GM04504 (cell line): ENCODE data around the gene CHN2.
A peak's percentile ranks its signal among the peaks of the same experiment; 100 is the strongest.

ENCODE experiments used
- DNase-seq: peaks from one replicate; pipeline ENCODE4 v3.0.0-alpha.2; 2012; ENCODE audit warnings: low read depth

Gene CHN2

GRCh38 chr7:29285444-29285793 is 90.8 kb downstream of the CHN2 start:
- DNase-seq, result peak; percentile 50

- DNase-seq, result no peak
Measured at GRCh38 chr7:29285861-29286260, 91.3 kb downstream of the CHN2 start.

- peak; percentile 25 for DNase-seq
Measured at GRCh38 chr7:29287366-29287765, 92.8 kb downstream of the CHN2 start.

GRCh38 chr7:29288181-29289091 is 93.9 kb downstream of the CHN2 start:
- DNase-seq, result no peak

DNA sequence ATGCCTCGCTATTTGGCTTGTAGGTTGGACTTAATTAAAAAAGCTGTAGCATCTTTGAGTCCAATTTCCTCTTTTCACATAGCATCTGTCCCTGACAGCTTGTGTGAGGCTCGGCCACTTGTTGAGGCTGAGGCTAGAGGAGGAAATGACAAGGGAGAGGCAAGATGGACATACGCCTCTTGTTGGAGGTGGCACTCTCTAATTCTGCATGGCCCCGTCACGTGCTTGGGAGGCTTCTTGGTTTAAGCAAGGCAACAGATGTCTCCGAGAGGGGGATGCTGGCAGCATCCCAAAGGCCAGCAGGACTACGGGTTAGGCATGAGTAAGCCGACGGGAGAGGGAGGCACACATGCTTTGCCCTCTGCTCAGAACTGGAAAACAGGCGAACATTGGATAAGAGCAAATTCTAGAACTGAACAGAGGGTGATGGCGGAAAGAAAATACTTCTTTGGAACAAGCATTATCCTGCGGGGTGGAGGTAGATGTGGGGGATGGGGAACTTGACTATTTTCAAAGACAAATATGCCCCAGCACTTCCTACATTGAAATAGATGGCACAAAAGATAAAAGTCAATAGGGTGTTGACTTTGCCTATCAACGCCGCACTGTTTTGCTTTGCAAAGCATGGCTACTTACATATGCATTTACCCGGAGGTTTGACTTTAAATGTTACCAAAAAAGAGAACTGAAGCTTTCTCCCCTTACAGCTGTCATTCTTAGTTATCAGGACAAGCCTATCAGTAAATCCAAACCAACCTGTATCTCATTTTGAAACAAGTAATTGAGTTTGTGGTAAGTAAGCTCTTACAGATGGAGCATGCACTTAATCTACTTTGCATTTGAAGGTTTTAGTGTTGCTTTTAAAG is 94.8 kb downstream of the CHN2 start:
- no peak for DNase-seq

DNA sequence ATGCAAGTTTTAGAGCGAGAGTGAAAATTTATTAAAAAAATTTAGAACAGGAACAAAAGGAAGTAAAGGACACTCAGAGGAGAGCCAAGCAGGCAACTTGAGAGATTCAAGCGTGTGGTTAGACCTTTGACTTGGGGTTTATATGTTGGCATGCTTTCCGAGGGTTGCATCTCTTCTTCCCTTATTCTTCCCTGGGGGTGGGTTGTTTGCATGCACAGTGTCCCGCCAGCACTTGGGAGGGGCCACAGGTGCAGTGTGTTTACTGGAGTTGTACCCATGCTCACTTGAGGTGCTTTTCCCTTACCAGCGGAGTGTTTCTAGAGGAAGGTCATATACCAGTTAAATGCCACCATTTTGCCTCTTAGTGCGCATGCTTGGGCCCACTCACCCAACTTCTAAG is 96.3 kb downstream of the CHN2 start:
- DNase-seq, result no peak

DNA sequence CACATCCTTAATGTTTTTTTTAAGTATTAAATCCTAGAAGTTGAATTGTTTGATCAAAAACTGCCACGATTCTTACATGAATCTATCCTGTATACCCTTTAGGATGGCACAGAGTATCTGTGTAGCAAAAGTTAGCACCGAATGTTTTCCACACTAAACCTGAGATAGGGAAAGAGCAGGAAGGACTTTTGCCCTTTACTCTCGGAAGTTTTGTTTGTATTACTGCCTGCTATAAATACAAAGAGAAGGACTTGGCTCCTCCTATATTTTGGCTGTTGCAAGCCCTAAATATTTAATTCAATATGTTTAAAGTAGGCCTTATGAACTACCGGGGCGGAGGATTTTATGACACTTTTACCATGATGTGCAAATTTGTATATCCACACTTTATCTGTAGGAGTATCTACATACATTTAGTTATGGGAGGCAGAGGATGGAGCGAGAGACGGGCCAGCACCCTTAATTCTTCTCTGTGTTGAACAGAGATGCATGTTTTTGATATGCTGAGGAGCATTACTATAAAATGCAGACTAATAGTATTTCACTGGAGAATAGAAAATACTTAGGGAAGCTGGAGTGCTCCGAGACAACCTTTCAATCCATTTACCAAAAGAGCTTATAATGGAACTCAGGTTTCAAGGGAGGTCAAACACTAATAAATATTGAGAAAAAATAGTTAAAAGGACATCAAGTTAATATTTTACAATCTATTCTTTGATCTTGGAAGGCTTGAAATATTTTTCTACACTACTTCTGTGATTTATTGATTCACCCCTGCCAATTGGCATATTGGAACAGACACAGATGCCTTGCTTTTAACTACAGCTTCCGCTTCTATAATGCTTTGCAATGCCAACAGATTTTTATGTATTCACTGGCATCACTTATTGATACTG is 97.4 kb downstream of the CHN2 start:
- no peak for DNase-seq

DNA sequence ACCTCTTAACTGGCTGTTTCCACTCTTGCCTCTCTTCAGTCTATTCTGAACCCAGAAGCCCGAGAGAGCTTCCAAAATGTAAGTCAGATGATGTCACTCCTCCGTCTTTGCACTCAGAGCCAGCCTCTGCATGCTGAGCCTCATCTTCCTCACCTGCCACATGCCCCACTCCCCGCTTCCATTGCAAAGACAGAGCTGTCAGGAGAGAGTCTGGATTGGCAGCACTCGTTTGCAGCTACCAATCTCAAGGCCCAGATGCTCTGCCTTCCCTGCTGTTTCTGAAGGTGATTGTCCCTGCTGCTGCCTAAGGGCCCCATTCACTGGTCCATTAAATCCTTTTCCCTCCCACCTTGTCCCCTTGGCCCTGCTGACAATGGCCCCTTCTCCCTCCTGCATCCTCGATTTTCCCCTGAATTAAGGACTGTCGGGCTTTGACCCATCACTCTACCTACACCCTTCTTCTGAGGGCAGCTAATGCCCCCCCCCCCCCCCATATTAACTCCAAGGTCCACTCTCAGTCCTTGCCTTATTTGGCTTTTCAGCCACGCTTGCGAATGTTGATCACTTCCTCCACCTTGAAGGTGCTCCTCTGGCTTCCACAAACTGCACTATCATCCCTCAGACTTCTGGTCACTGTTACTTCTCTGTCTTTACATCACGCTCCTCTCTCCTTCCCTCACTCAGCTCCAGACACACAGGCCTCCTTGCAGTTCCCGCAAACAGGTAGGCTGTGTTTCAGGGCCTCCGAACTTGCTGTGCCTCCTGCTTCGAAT is 98.5 kb downstream of the CHN2 start:
- no peak for DNase-seq

GRCh38 chr7:29296421-29296820 is 101.8 kb downstream of the CHN2 start:
- no peak for DNase-seq

GRCh38 chr7:29297194-29297890 is 102.8 kb downstream of the CHN2 start:
- DNase-seq, result no peak

DNA sequence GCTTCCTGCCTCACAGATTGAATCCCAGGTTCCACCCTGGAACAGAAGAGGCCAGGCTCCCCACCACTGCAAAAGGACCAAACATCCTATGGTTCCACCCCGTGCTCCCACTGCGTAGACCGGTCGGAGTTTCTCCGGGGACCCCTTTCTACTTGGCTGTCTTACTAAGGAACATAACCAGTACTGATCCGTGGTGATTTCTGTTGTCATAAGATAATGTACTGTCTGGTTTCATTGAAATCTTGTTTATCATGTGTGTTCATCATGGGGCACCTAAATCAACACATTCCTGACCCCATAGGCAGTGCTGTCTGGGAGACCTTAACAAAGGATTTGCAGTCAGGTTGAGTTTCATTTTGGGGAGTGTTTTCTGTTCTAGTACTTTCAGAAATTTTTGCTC is 104.5 kb downstream of the CHN2 start:
- DNase-seq, result no peak

GRCh38 chr7:29300026-29300480 is 105.5 kb downstream of the CHN2 start:
- no peak for DNase-seq

DNA sequence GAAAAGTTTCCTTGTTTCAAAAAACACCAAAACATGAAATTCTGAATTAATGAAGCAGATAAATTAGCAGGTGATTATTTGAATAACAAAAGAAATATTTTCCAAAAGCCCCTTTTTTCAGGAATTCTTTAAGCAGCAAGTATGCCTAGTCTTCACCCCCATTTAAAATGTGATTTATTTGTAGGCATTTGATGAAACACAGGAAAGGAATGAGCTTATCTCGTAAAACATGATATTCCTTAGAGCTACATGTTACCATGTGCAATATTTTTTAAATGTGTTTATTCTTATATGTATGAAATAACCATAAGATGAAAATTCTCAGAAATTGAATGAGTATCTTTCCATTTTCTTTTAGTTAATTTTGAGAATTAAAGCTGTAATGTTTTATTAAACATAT is 106.1 kb downstream of the CHN2 start:
- no peak for DNase-seq

DNA sequence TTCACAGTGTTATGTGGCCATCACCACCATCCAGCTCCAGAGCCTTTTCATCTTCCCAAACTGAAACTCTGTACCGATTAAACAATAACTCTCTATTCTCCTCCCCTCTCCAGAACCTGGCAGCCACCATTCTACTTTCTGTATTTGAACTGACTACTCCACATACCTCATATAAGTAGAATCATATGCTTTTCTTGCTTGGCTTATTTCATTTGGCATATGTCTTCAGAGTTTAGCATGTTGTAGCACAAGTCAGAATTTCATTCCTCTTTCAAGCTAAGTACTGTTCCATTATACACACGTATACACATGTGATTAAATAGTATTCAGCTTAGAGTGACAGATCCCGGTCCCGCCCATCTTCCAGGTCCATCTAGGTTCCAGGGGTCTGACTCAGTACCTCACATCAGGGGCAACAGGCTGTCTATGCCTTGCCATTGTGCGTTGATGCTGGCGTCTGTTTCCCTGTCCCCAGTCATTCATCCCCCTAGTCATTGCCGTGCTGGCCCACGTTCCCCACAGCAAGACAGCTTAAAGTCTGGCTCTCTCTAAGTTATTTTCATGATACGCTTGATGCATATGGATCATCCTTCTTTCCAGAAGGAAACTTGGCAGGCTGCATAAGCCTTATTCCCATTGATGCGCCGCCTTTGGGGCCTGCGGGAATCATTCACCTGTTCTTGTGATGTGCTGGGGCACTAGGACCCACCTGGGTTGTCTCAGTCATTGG is 108.3 kb downstream of the CHN2 start:
- no peak for DNase-seq

DNA sequence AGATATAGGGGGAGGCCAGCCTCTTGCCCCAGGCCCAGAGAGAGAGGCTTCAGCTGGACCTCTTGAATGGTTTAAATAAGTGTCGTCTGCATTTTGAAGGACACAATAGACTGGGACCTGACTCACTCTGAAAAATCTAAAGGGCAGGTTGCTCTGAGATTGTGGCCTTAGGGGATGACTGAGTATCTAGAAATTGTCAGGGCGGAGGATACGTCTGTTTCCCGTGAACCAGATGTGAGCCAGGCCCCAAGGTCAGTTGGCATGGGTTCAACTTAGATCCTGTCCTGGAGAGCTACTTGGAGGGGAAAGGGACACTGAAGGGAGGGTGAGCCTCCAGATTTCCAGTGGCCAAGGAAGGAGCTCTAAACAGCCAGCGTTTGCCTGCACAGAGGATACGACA is 110.2 kb downstream of the CHN2 start:
- DNase-seq, result no peak

GRCh38 chr7:29306319-29306991 is 111.9 kb downstream of the CHN2 start:
- no peak for DNase-seq

DNA sequence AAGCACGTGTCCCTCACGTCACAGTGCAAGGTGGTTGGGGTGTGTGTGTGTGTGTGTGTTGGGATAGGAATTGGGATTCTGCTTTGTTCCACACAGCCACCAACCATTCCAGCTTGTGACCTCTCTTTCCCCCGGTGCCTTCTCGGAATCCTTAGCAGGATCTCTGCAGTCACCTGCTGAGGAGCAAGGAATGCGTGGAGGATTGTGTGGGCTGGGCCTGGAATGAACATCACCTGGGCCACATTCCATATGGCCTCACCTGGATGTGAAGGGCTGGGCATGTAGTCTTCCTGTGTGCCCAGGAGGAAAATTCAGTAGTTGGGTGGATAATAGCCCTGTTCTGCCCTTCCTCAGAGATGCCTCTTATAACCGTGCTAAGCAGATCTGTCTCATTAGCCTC is 113.8 kb downstream of the CHN2 start:
- no peak for DNase-seq

DNA sequence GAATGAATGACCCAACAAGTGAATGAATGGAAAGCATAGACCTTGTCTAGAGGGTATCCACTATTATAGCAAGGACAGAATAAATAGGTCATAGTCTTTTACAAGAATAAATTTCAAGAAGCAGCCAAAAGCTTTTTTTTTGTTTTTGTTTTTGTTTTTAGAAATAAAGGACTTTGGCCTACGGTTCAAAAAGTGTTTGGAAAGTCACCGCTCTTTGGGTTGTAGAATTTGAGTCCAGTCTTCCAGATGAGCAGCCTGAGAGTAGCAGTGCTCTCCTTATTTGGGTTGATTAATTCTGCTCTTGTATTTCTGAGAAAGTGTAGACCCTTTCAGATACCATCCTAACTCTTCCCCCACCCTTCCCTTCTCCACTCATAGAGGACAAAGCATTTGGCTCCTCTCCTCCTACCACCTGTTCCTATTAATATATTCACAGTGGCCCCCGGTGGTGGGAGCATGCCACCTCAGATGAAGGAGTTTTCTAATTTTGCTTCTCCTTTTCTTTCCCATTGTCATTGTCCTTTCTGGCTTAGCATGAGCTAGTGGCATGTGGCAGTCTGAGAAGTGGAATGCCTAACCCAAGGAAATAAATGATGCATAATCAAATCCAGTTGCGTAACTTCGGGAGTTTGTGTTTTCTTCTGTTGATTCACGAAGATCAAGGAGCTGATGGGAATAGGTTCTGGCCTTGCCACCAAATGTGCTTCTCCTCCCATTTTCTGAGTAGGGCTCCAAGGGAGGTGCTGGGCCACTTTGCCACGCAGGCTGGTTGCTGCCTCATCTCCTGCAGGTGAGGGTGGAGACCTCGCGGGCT is 114.7 kb downstream of the CHN2 start:
- no peak for DNase-seq

GRCh38 chr7:29310625-29311024 is 116.0 kb downstream of the CHN2 start:
- no peak for DNase-seq
